Adrenal gland (tissue), 19 donors: Measurements from ENCODE around the gene NRDC. TPM values are rescaled to one million over a fixed set of nuclear protein-coding genes. Genes with fewer than 3 reads are reported as not detected.

Experiments used
- DNase-seq, 7 donors: peaks; one replicate each; pipeline ENCODE4 v3.0.0-alpha.2; 2019 to 2020
- H3K27ac ChIP-seq, 5 donors: fragments of 200-600 bp; sonication (generic) in 4 of 5; 1 replicate in 3 of 5; 2 replicates in 2 of 5; pipeline versions ENCODE4 v1.5.1 to v1.8.0; 2016 to 2020; ENCODE audit warnings: mild to moderate bottlenecking in 1 of 5
- H3K27me3 ChIP-seq: fragments of 200-600 bp; 2 replicates; pipeline ENCODE4 v1.8.0; 2021
- H3K36me3 ChIP-seq, 2 donors: fragments of 200-600 bp; replicated peaks in 1 of 2; 1 replicate in 1 of 2; 2 replicates in 1 of 2; pipeline versions ENCODE4 v1.5.1 to v1.8.0; 2018 to 2022
- H3K4me1 ChIP-seq, 2 donors: fragments of 200-600 bp; replicated peaks in 1 of 2; 1 replicate in 1 of 2; 2 replicates in 1 of 2; pipeline versions ENCODE4 v1.5.1 to v1.8.0; 2018 to 2021
- H3K4me3 ChIP-seq, 4 donors: fragments of 200-600 bp; sonication (generic) in 3 of 4; one replicate each; pipeline ENCODE4 v1.5.1; 2016 to 2018
- H3K9me3 ChIP-seq, 3 donors: fragments of 200-600 bp; sonication (generic) in 1 of 3; replicated peaks in 1 of 3; 1 replicate in 2 of 3; 2 replicates in 1 of 3; pipeline versions ENCODE4 v1.5.1 to v1.8.0; 2016 to 2021
- CTCF ChIP-seq, 6 experiments: fragments of 450-650 bp in 4 of 6; fragments of 200-600 bp in 2 of 6; sonication (generic) in 1 of 6; IDR thresholded peaks; 1 replicate in 5 of 6; 2 replicates in 1 of 6; pipeline versions ENCODE4 v1.5.1 to v1.8.0; 2016 to 2021; ENCODE audit warnings: antibody characterized with exemption in 6 of 6, mild to moderate bottlenecking in 2 of 6, moderate library complexity in 1 of 6
- POLR2A ChIP-seq, 2 donors: fragments of 450-650 bp; IDR thresholded peaks; one replicate each; pipeline ENCODE4 v1.6.1; 2017; ENCODE audit warnings: antibody characterized with exemption in 2 of 2, mild to moderate bottlenecking in 2 of 2, moderate library complexity in 1 of 2
- WGBS, 4 donors: extraction: QIAGEN DNeasy Blood & Tissue Kit in 2 of 4; methylation state at CpG; one replicate each; pipeline versions ENCODE4 v1.1.5 to v1.1.7; 2013 to 2017; 5-methylcytosine and 5-hydroxymethylcytosine counted together
- intact Hi-C, 2 donors: fragments of 100-400 bp; cut with DNase I; formaldehyde crosslinking; loops; one replicate each; pipeline versions ENCODE4 v1.14.1 to v1.15.0; 2022 to 2023
- long read RNA-seq, 10 donors: library from polyadenylated mRNA in 3 of 10; unstranded in 2 of 10; stranded (forward) in 1 of 10; transcript quantifications; one replicate each; pipeline ENCODE4 v2.0.0 and lab custom pipeline, GENCODE V29; 2021 to 2026
- polyA plus RNA-seq, 3 donors: library from polyadenylated mRNA; stranded (reverse); fragments of 200-250 nt in 2 of 3; fragments of 350-450 nt in 1 of 3; fragmentation: Illumina TruSeq in 1 of 3; extraction: RNeasy Lipid Tissue Mini Kit (QIAGEN cat#74804) in 1 of 3; gene quantifications; one replicate each; pipeline ENCODE4 v1.2.3, GENCODE V29; 2013 to 2014
- total RNA-seq, 9 donors: library from RNA; depleted of rRNA in 4 of 9; stranded (reverse); fragments of >200 nt in 4 of 9; fragments of 120-200 nt in 1 of 9; fragmentation: NEBNext Ultra II Directional in 1 of 9; extraction: Animal tissue kit (Norgen Biotek cat#: 25700) in 1 of 9; gene quantifications; one replicate each; pipeline versions ENCODE4 v1.1.0 to v1.2.4, GENCODE V29; 2013 to 2023
- donor health status: healthy with polysubstance abuse.
- donor health status: Bipolar disorder and iron deficiency.
- donor health status: DM: yes; HTN: yes; CAD: no.
- donor health status: DM: no; HTN: no; CAD: no.
- donor health status: DM: no; HTN: no; CAD: no.
- donor health status: DM: yes; HTN: yes; CAD: no.

The NRDC gene
- total RNA-seq (100 to 1,000 TPM in 5 of 9 donors, 10 to 100 TPM in 4; 49.5 to 146 (median 115) TPM), polyA plus RNA-seq (100 to 1,000 TPM; 180 to 373 (median 181) TPM)
- long read RNA-seq, donor 1, transcript NRDC-204 (2 exons, 472 nt) = minor isoform, 6 of 87 reads
- long read RNA-seq, donor 1, transcript NRDC-201 (31 exons, 3,691 nt) = minor isoform, 7 of 87 reads
- long read RNA-seq, donor 1, transcript NRDC-211 (2 exons, 1,020 nt) = major isoform, 44 of 87 reads
- long read RNA-seq, donor 1, partial matches to known transcripts = 29 of 87 reads
- long read RNA-seq, donor 1, other reads (novel, unspliced or antisense) = 0 of 87 reads
- long read RNA-seq, donor 2, transcript NRDC-211 (2 exons, 1,020 nt) = major isoform, 44 of 70 reads
- long read RNA-seq, donor 2, partial matches to known transcripts = 20 of 70 reads
- long read RNA-seq, donor 2, other reads (novel, unspliced or antisense) = 0 of 70 reads
- long read RNA-seq, donor 3, transcript NRDC-211 (2 exons, 1,020 nt) = major isoform, 20 of 33 reads
- long read RNA-seq, donor 3, transcript NRDC-201 (31 exons, 3,691 nt) = minor isoform, 6 of 33 reads
- long read RNA-seq, donor 3, partial matches to known transcripts = 5 of 33 reads
- long read RNA-seq, donor 3, other reads (novel, unspliced or antisense) = 0 of 33 reads
- long read RNA-seq, donor 4, transcript NRDC-201 (31 exons, 3,691 nt) = minor isoform, 9 of 45 reads
- long read RNA-seq, donor 4, transcript NRDC-211 (2 exons, 1,020 nt) = major isoform, 15 of 45 reads
- long read RNA-seq, donor 4, partial matches to known transcripts = 14 of 45 reads
- long read RNA-seq, donor 4, other reads (novel, unspliced or antisense) = 7 of 45 reads
- long read RNA-seq, donor 5, transcript NRDC-202 (33 exons, 3,895 nt) = minor isoform, 11 of 229 reads
- long read RNA-seq, donor 5, transcript NRDC-201 (31 exons, 3,691 nt) = major isoform, 160 of 229 reads
- long read RNA-seq, donor 5, partial matches to known transcripts = 12 of 229 reads
- long read RNA-seq, donor 5, other reads (novel, unspliced or antisense) = 44 of 229 reads
- long read RNA-seq, donor 6, transcript NRDC-211 (2 exons, 1,020 nt) = major isoform, 14 of 39 reads
- long read RNA-seq, donor 6, transcript NRDC-201 (31 exons, 3,691 nt) = minor isoform, 12 of 39 reads
- long read RNA-seq, donor 6, partial matches to known transcripts = 8 of 39 reads
- long read RNA-seq, donor 6, other reads (novel, unspliced or antisense) = 5 of 39 reads
- long read RNA-seq, donor 7, transcript NRDC-211 (2 exons, 1,020 nt) = major isoform, 21 of 37 reads
- long read RNA-seq, donor 7, partial matches to known transcripts = 10 of 37 reads
- long read RNA-seq, donor 7, other reads (novel, unspliced or antisense) = 0 of 37 reads
- long read RNA-seq, donor 8, transcript NRDC-211 (2 exons, 1,020 nt) = major isoform, 25 of 49 reads
- long read RNA-seq, donor 8, transcript NRDC-201 (31 exons, 3,691 nt) = minor isoform, 8 of 49 reads
- long read RNA-seq, donor 8, partial matches to known transcripts = 14 of 49 reads
- long read RNA-seq, donor 8, other reads (novel, unspliced or antisense) = 0 of 49 reads
- long read RNA-seq, donor 9, transcript NRDC-211 (2 exons, 1,020 nt) = major isoform, 28 of 33 reads
- long read RNA-seq, donor 9, partial matches to known transcripts = 0 of 33 reads
- long read RNA-seq, donor 9, other reads (novel, unspliced or antisense) = 0 of 33 reads
- long read RNA-seq, donor 10, transcript NRDC-211 (2 exons, 1,020 nt) = major isoform, 16 of 33 reads
- long read RNA-seq, donor 10, partial matches to known transcripts = 12 of 33 reads
- long read RNA-seq, donor 10, other reads (novel, unspliced or antisense) = 0 of 33 reads

- peak within 1 kb of the TSS; percentile 95 to 99 (median 98) for H3K27ac ChIP-seq
- H3K4me3 ChIP-seq = peak within 1 kb of the TSS; percentile 67 to 97 (median 96)
- no peaks in the 10 kb centered on the region for H3K36me3 ChIP-seq
- 0% methylated on average over 34 to 54 of the region's 54 CpGs for WGBS, 4 donors
- TF ChIP-seq POLR2A (IDR thresholded peaks at IDR 0.05) = peak; percentile 92 to 96
- no peak for TF ChIP-seq CTCF (IDR thresholded peaks at IDR 0.05)
- no peaks in the 10 kb centered on the region for H3K27me3 ChIP-seq
- intact Hi-C loops = no loop called here
- DNase-seq = peak; percentile 100
- H3K4me1 ChIP-seq = peaks cover 18 to 32% of the 10 kb centered on the region in 2 donors
- H3K9me3 ChIP-seq = no peaks in the 10 kb centered on the region
Measured at GRCh38 chr1:51878616-51879336, at the start of gene NRDC. TSS of gene NRDC (minus strand) at chr1:51878727. CDS start at chr1:51878615, 112 bp downstream.

GRCh38 chr1:51927029-51927428, 48.5 kb upstream of the NRDC start:
- no peaks in the 10 kb centered on the region for H3K4me1 ChIP-seq
- no peaks in the 10 kb centered on the region for H3K9me3 ChIP-seq
- H3K27me3 ChIP-seq = no peaks in the 10 kb centered on the region
- intact Hi-C loops = no loop called here
- no peak for DNase-seq
- no peaks in the 10 kb centered on the region for H3K36me3 ChIP-seq
- TF ChIP-seq CTCF (IDR thresholded peaks at IDR 0.05) = no peak
- no peak for TF ChIP-seq POLR2A (IDR thresholded peaks at IDR 0.05)
- no peak overlapping the region for H3K4me3 ChIP-seq
- no peak overlapping the region for H3K27ac ChIP-seq
- WGBS, 4 donors = 77 to 90% (median 83%) methylated on average over 2 of the region's 2 CpGs

- Histone ChIP-seq H3K27me3 (no peaks in the 10 kb centered on the region), H3K4me3 (no peak overlapping the region), H3K9me3 (no peaks in the 10 kb centered on the region), H3K27ac (no peak overlapping the region), H3K36me3 (no peaks in the 10 kb centered on the region), H3K4me1 (no peaks in the 10 kb centered on the region)
- DNase-seq = peak in 1 of 7 donors; percentile 54
- 67 to 71% (median 69%) methylated on average over 5 of the region's 5 CpGs for WGBS, 4 donors
- intact Hi-C loops = no loop called here
- peak in 3 of 6 experiments; percentile 6 to 25 (median 13) for TF ChIP-seq CTCF (IDR thresholded peaks at IDR 0.05)
- no peak for TF ChIP-seq POLR2A (IDR thresholded peaks at IDR 0.05)
Measured at GRCh38 chr1:51926171-51926812, 47.8 kb upstream of the NRDC start.
